SK-N-SH (cell line): ENCODE measurements around the gene AQP5.

Experiments
- EP300 ChIP-seq, 2 experiments: IDR thresholded peaks; 2 replicates each; pipeline versions ENCODE4 v1.4.0 to v1.6.1; 2012; ENCODE audit warnings: borderline replicate concordance in 1 of 2, low read depth in 1 of 2, low read length in 1 of 2
- EZH2phosphoT487 ChIP-seq: fragments of 200-600 bp; sonication (generic); IDR thresholded peaks from 2 replicates; pipeline ENCODE4 v1.6.1; 2017; ENCODE audit warnings: low read depth, mixed run types, mild to moderate bottlenecking, antibody characterized with exemption, moderate library complexity, borderline replicate concordance
- GABPA ChIP-seq: IDR thresholded peaks from 2 replicates; pipeline ENCODE4 v1.4.0; 2012; ENCODE audit warnings: low read depth, mild to moderate bottlenecking
- JUND ChIP-seq: IDR thresholded peaks from 2 replicates; pipeline ENCODE4 v1.4.0; 2012
- MXI1 ChIP-seq: IDR thresholded peaks from 2 replicates; pipeline ENCODE4 v1.6.1; 2012; ENCODE audit warnings: mild to moderate bottlenecking, low read depth, low read length, improper control_type of control experiment
- NFIC ChIP-seq: IDR thresholded peaks from 2 replicates; pipeline ENCODE4 v1.4.0; 2012; ENCODE audit warnings: borderline replicate concordance
- POLR2AphosphoS5 ChIP-seq: IDR thresholded peaks from 2 replicates; pipeline ENCODE4 v1.6.1; 2012; ENCODE audit warnings: low read depth, low read length
- RCOR1 ChIP-seq: fragments of 150-350 bp; IDR thresholded peaks from 2 replicates; pipeline ENCODE4 v1.6.1; 2017; ENCODE audit warnings: antibody characterized with exemption, low read length
- RFX5 ChIP-seq: IDR thresholded peaks from 2 replicates; pipeline ENCODE4 v1.6.1; 2012; ENCODE audit warnings: mild to moderate bottlenecking, improper control_type of control experiment, low read length
- SMC3 ChIP-seq: IDR thresholded peaks from 2 replicates; pipeline ENCODE4 v1.6.1; 2012; ENCODE audit warnings: low read depth, low read length, improper control_type of control experiment
- TF ChIP-seq, protein P1 (sequence below): fragments of 200-600 bp; sonication (generic); IDR thresholded peaks from 2 replicates; pipeline ENCODE4 v1.6.1; 2017; ENCODE audit warnings: antibody characterized with exemption, mild to moderate bottlenecking, moderate library complexity
- TF ChIP-seq, protein P2 (sequence below): fragments of 150-350 bp; IDR thresholded peaks from 2 replicates; pipeline ENCODE4 v1.6.1; 2016; ENCODE audit warnings: mild to moderate bottlenecking, low read depth, low read length
- TF ChIP-seq, protein P3 (sequence below): IDR thresholded peaks from 2 replicates; pipeline ENCODE4; 2012
- TF ChIP-seq, protein P4 (sequence below): IDR thresholded peaks from 2 replicates; pipeline ENCODE4 v1.4.0; 2012; ENCODE audit warnings: low read depth

DNA sequence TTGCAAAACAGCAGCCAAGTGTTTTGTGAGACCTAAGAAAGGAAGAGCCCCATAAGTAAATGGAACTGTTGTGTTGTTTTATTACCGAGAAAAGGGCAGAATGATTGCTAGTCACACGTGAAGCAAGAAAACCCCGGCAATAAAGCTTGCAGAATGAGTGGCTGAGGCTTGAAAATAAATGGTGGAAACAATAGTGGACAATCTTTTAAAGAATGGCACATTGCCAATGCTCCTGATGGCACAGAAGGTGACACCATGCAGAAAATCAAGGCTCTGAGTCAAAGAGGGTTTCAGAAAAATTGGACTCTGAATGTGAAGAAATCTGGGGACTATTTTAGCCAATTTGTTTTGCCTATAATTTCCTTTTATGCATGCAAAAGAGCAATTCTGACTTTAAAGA, 15.2 kb upstream of the AQP5 start:
- TF ChIP-seq, protein P1, sequence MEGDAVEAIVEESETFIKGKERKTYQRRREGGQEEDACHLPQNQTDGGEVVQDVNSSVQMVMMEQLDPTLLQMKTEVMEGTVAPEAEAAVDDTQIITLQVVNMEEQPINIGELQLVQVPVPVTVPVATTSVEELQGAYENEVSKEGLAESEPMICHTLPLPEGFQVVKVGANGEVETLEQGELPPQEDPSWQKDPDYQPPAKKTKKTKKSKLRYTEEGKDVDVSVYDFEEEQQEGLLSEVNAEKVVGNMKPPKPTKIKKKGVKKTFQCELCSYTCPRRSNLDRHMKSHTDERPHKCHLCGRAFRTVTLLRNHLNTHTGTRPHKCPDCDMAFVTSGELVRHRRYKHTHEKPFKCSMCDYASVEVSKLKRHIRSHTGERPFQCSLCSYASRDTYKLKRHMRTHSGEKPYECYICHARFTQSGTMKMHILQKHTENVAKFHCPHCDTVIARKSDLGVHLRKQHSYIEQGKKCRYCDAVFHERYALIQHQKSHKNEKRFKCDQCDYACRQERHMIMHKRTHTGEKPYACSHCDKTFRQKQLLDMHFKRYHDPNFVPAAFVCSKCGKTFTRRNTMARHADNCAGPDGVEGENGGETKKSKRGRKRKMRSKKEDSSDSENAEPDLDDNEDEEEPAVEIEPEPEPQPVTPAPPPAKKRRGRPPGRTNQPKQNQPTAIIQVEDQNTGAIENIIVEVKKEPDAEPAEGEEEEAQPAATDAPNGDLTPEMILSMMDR, result no peak
- TF ChIP-seq POLR2AphosphoS5 (no peak), MXI1 (no peak), EP300 (IDR thresholded peaks at IDR 0.05; ENCODE audit: borderline replicate concordance in 1 of 2, low read depth in 1 of 2, low read length in 1 of 2) (no peak), RFX5 (no peak), SMC3 (no peak), NFIC (no peak), EZH2phosphoT487 (no peak), JUND (no peak), GABPA (no peak), RCOR1 (no peak)
- TF ChIP-seq, protein P2, sequence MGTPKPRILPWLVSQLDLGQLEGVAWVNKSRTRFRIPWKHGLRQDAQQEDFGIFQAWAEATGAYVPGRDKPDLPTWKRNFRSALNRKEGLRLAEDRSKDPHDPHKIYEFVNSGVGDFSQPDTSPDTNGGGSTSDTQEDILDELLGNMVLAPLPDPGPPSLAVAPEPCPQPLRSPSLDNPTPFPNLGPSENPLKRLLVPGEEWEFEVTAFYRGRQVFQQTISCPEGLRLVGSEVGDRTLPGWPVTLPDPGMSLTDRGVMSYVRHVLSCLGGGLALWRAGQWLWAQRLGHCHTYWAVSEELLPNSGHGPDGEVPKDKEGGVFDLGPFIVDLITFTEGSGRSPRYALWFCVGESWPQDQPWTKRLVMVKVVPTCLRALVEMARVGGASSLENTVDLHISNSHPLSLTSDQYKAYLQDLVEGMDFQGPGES, result no peak
- TF ChIP-seq, protein P3, sequence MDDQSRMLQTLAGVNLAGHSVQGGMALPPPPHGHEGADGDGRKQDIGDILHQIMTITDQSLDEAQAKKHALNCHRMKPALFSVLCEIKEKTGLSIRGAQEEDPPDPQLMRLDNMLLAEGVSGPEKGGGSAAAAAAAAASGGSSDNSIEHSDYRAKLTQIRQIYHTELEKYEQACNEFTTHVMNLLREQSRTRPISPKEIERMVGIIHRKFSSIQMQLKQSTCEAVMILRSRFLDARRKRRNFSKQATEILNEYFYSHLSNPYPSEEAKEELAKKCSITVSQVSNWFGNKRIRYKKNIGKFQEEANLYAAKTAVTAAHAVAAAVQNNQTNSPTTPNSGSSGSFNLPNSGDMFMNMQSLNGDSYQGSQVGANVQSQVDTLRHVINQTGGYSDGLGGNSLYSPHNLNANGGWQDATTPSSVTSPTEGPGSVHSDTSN, result no peak
- TF ChIP-seq, protein P4, sequence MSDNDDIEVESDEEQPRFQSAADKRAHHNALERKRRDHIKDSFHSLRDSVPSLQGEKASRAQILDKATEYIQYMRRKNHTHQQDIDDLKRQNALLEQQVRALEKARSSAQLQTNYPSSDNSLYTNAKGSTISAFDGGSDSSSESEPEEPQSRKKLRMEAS, result no peak
